Ovary (tissue), 9 donors: ENCODE data around the gene KCNAB1. TPM values are rescaled to one million over a fixed set of nuclear protein-coding genes. Genes with fewer than 3 reads are reported as not detected.

Source experiments
- DNase-seq, 5 donors: peaks; one replicate each; pipeline ENCODE4 v3.0.0-alpha.2; 2019 to 2020
- H3K27ac ChIP-seq, 2 donors: fragments of 200-600 bp; one replicate each; pipeline versions ENCODE4 v1.5.1 to v1.8.0; 2019 to 2022
- H3K27me3 ChIP-seq: fragments of 200-600 bp; one replicate; pipeline ENCODE4 v1.8.0; 2022
- H3K36me3 ChIP-seq: fragments of 200-600 bp; sonication (generic); one replicate; pipeline ENCODE4 v1.5.1; 2019
- H3K4me1 ChIP-seq: one replicate; pipeline ENCODE4 v1.8.1; 2013; ENCODE audit warnings: mild to moderate bottlenecking, moderate library complexity; ENCODE audit not compliant: insufficient read depth
- H3K4me3 ChIP-seq: fragments of 200-600 bp; sonication (generic); one replicate; pipeline ENCODE4 v1.5.1; 2017
- H3K9me3 ChIP-seq, 2 donors: fragments of 200-600 bp in 1 of 2; sonication (generic) in 1 of 2; one replicate each; pipeline versions ENCODE4 v1.5.1 to v1.8.1; 2013 to 2019; ENCODE audit warnings: mild to moderate bottlenecking in 1 of 2, moderate library complexity in 1 of 2
- EP300 ChIP-seq: sonication (generic); formaldehyde crosslinking; IDR thresholded peaks from one replicate; pipeline ENCODE4 v1.6.1; 2017; ENCODE audit warnings: antibody characterized with exemption
- POLR2A ChIP-seq: fragments of 450-650 bp; IDR thresholded peaks from one replicate; pipeline ENCODE4 v1.6.1; 2017; ENCODE audit warnings: antibody characterized with exemption, mild to moderate bottlenecking, moderate library complexity
- WGBS, 3 donors: extraction: QIAGEN DNeasy Blood & Tissue Kit in 1 of 3; methylation state at CpG; one replicate each; pipeline versions ENCODE4 v1.1.5 to v1.1.7; 2013 to 2017; 5-methylcytosine and 5-hydroxymethylcytosine counted together
- intact Hi-C, 4 donors: fragments of 100-400 bp; cut with DNase I; formaldehyde crosslinking; loops; one replicate each; pipeline versions ENCODE4 v1.11.0 to v1.15.1; 2022 to 2023
- polyA plus RNA-seq, 2 donors: library from polyadenylated mRNA; stranded (reverse); fragments of 200-250 nt in 1 of 2; fragments of 350-450 nt in 1 of 2; fragmentation: Illumina TruSeq in 1 of 2; extraction: RNeasy Lipid Tissue Mini Kit (QIAGEN cat#74804) in 1 of 2; gene quantifications; one replicate each; pipeline ENCODE4 v1.2.3, GENCODE V29; 2013 to 2014
- total RNA-seq, 7 donors: library from RNA; depleted of rRNA in 2 of 7; stranded (reverse); fragments of >200 nt in 2 of 7; fragmentation: NEBNext Ultra II Directional in 3 of 7; extraction: Animal tissue kit (Norgen Biotek cat#: 25700) in 3 of 7; gene quantifications; one replicate each; pipeline versions ENCODE4 v1.1.0 to v1.2.4, GENCODE V29; 2016 to 2023
- TF ChIP-seq, protein P1 (sequence below), 3 donors: fragments of 450-650 bp in 2 of 3; fragments of 200-600 bp in 1 of 3; IDR thresholded peaks; one replicate each; pipeline versions ENCODE4 v1.5.1 to v1.8.0; 2016 to 2022; ENCODE audit warnings: antibody characterized with exemption in 3 of 3, mild to moderate bottlenecking in 1 of 3
- donor health status: DM: no; HTN: no; CAD: no; lungs with moderate emphysema.
- donor health status: DM: no; HTN: no; CAD: no.
- donor health status: Bipolar disorder and iron deficiency.
- donor health status: DM: yes; HTN: yes; CAD: no.
- donor health status: DM: no; HTN: no; CAD: no.
- donor health status: DM: yes; HTN: yes; CAD: no.

KCNAB1 gene
- total and polyA plus RNA-seq, 9 donors, result 0.60 to 8.0 (median 2.4) TPM

DNA sequence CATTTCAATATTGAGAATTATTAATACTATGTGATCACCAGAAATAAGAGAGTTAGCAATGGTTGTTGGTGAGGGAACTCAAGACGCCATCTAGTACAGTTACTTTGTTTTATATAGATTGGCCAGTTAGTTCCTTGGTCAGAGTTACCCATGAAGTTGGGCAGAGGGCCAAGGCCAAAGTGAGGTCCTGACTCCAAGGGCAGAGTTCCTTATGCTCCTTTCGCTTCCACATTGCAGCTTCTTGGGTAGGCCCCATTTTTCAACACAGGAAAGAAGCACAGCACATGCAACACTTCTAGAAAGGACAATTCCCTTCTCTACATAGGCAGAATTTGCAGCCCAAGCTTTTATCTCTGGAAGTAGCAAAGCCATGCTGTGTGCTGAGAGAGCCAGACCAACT is 178.6 kb downstream of the KCNAB1 start:
- Histone ChIP-seq H3K4me1 (no peaks in the 10 kb centered on the region), H3K36me3 (no peaks in the 10 kb centered on the region), H3K27me3 (no peaks in the 10 kb centered on the region), H3K9me3 (no peaks in the 10 kb centered on the region), H3K27ac (no peak overlapping the region), H3K4me3 (no peak overlapping the region)
- intact Hi-C loops, result no loop called here
- 94 to 95% (median 95%) methylated on average over 2 of the region's 2 CpGs for WGBS, 3 donors
- TF ChIP-seq POLR2A, result no peak
- TF ChIP-seq, protein P1, sequence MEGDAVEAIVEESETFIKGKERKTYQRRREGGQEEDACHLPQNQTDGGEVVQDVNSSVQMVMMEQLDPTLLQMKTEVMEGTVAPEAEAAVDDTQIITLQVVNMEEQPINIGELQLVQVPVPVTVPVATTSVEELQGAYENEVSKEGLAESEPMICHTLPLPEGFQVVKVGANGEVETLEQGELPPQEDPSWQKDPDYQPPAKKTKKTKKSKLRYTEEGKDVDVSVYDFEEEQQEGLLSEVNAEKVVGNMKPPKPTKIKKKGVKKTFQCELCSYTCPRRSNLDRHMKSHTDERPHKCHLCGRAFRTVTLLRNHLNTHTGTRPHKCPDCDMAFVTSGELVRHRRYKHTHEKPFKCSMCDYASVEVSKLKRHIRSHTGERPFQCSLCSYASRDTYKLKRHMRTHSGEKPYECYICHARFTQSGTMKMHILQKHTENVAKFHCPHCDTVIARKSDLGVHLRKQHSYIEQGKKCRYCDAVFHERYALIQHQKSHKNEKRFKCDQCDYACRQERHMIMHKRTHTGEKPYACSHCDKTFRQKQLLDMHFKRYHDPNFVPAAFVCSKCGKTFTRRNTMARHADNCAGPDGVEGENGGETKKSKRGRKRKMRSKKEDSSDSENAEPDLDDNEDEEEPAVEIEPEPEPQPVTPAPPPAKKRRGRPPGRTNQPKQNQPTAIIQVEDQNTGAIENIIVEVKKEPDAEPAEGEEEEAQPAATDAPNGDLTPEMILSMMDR (IDR thresholded peaks at IDR 0.05), result no peak
- TF ChIP-seq EP300, result no peak
- DNase-seq, result no peak

DNA sequence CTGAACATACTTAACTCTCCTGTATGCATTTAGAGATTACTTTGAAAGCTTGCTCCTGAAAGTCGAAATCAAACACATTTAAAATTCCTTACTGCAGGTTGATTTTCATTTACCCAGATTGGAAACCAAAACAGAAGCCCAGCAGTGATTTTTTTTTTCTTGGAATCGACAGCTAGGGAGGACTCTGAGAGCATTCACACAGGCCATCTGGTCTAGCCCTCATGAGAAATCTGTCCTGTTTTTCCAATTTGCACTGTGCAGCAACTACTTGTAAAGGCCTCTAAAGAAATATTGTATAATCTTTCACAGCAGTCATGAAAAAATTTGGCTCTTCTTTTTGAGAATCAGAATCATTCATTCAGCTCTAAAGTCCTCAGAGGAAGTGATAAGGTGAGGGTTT is 179.2 kb downstream of the KCNAB1 start:
- intact Hi-C loops, result no loop called here
- Histone ChIP-seq H3K36me3 (no peaks in the 10 kb centered on the region), H3K27ac (no peak overlapping the region), H3K4me1 (no peaks in the 10 kb centered on the region), H3K27me3 (no peaks in the 10 kb centered on the region), H3K4me3 (no peak overlapping the region), H3K9me3 (no peaks in the 10 kb centered on the region)
- 55 to 56% (median 55%) methylated on average over 2 of the region's 2 CpGs for whole genome bisulfite sequencing, 3 donors
- DNase-seq, result no peak
- TF ChIP-seq, protein P1 (IDR thresholded peaks at IDR 0.05), result no peak
- TF ChIP-seq EP300 (no peak), POLR2A (no peak)

DNA sequence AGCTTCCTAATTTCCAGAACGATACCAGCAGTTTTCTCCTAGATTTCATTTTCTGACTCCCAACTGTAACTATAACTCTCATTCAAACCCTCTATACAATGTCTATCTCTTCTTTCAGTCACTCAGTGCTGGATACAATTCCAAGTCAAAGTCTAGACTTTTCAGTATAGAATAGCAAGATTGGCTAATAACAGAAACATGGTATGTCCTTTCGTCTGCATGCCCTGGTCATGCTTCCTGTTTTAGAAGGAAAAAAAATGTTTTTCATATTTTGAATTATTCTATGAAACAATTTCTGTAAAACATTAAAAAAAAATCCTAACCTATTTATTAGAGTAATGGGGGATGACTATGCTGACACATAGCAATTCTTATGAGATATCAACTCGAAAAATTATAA is 180.0 kb downstream of the KCNAB1 start:
- TF ChIP-seq EP300, result no peak
- TF ChIP-seq POLR2A, result no peak
- TF ChIP-seq, protein P1 (IDR thresholded peaks at IDR 0.05), result no peak

DNA sequence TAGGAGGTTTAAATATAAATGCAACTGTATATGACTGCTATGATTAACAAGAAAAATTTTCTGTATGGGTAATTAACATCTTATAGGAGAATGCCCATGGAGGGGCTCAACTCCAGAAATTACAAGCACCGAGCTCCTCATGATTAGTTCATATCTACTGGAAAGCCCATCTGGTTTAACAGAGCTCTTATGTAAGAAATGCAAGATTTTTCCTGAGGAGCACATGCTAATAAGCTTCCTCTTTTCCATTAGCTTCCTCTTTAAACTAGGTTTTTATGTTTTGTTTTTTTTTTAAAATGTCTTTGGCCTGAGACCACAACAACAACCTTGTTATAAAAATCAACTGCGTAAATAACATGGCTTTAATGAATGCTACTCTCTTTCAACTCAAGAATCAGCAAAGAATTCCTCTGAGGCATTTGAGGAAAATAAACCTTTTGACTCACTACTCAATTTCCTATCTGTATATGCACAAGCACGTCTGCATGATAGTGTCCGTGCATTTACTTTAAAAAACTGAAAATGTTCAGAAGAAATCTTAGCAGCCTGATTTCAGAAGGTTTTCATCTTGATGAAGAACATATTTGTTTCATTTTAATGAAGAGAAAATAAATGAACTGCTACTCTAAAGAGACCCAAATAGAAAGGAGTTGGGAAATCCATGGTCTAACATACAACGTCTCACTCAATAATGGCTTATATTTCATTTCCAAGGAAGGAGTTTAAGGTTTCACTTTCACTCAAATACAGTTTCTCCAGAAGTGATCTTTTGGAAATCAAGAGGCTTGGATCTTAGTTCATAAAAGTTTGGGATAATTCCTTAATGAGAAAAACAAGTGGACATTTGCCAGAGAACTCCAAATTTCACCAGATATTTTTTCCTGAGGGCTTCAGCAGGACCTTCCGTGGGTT is 180.8 kb downstream of the KCNAB1 start:
- no peaks in the 10 kb centered on the region for H3K27me3 ChIP-seq
- WGBS, 3 donors, result 14 to 21% (median 15%) methylated on average over 6 of the region's 6 CpGs
- no peak for DNase-seq
- H3K27ac ChIP-seq, result no peak overlapping the region
- TF ChIP-seq EP300 (no peak), POLR2A (no peak)
- TF ChIP-seq, protein P1 (IDR thresholded peaks at IDR 0.05), result no peak
- no peak overlapping the region for H3K4me3 ChIP-seq
- no peaks in the 10 kb centered on the region for H3K36me3 ChIP-seq
- no peaks in the 10 kb centered on the region for H3K4me1 ChIP-seq
- intact Hi-C loops, result no loop called here
- H3K9me3 ChIP-seq, result no peaks in the 10 kb centered on the region

More for the DNA sequence above, 180.0 kb downstream of the KCNAB1 start:
- Histone ChIP-seq H3K4me3 (no peak overlapping the region), H3K36me3 (no peaks in the 10 kb centered on the region), H3K9me3 (no peaks in the 10 kb centered on the region), H3K27ac (no peak overlapping the region), H3K4me1 (no peaks in the 10 kb centered on the region), H3K27me3 (no peaks in the 10 kb centered on the region)
- WGBS, 3 donors, result 72 to 84% (median 82%) methylated on average over 3 of the region's 3 CpGs
- DNase-seq, result no peak
- intact Hi-C loops, result no loop called here
